Left forelimb (tissue), 1 donor: ENCODE results near the gene MAGI1.
"Not testable (repeated sequence)": the region's sequence is repeated elsewhere in the genome, so short reads cannot be mapped to it uniquely, and the experiment has no call there.

Experiments
- DNase-seq: peaks from one replicate; pipeline ENCODE4 v3.0.0-alpha.2; 2018; ENCODE audit warnings: low spot score

The MAGI1 gene

DNA sequence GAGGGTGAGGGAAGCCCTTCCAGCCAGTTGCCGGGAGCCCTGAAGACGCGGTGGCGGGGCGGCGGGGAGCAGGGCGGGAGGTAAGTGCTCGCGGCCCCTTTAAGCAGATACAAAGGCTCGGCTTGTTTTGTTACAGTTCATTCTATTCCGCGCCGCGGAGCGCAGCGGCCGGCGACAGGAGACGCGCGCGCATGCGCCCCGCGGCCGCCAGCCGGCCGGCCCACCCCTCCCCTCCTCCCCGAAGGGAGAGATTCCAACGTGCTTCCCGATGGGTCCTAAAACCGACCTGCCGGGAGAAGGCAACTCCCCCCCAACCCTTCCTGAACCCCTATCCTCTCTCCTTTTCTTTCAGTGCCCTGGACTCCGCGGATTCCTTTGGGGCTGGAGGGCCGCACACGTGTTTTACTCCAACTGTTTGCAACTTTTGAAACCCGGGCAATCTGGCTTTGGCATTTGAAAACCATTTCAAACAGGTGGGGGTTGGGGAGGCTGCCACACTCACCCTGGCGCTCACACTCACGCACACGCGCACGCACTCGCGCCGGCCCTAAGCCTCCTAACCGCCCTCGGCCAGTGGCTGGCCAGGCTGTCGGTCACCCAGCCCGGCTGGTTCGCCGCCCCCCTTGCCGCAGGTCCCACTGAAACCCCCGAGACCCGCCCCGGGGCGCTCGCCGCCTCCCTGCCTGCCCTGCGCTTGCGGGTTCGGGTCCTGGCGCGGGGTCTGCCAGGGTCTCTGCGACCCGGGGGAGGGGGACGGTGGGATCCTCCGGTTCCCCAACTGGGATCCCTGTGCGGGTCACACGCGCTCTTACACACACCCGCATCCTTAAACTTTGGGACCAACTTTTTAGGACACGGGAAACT is at the start of gene MAGI1:
Gene MAGI1, minus strand, starts transcription at position 193 of the 864 bp plus-strand sequence. CDS start 610 bp downstream, outside the sequence.
- DNase-seq = peak; percentile 96

DNA sequence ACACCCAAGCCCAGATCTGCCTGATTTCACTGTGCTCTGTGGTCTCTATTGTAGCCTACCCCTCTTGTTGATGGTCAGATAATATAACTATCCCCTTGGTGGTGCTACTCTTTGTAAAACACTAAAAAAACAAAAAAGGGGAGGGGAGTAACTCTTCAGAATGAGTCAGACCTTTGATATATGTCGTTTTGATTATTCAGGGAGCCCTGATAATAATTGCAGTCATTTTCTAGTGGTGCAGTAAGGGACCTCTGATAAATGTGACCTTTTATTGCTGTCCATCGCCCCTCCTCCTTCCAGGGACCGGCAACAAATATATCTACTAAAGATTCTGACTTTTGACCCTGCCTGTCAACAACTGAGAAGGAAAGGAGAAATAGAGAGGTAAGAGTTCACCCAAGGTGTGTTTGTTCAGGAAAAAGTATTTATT is 45.1 kb upstream of the MAGI1 start:
- DNase-seq = no peak

DNA sequence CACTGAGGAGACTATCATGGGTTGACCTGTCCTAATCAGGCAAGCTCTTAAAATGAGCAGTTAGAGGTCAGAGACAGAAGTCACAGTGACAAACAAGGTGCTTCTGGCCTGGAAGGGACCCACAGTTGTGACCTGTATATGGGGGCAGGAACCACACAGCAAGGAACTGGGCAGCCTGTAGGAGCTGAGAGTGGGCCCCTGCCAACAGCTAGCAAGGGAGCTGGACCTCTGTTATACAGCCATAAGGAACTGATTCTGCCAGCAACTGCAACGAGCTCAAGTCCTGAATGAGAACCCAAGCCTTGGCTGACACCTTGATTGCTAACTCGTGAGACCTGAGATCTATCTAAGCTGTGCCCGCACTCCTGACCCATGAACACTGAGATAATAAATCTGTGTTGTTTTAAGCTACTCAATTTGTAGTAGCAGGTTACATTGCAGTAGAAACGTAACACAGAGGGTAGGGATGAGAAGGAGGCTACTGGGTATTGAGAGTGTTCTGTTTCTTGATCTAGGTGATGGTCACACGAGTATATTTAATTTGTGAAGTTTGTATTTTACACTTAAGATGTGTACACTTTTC is 44.5 kb upstream of the MAGI1 start:
- no peak for DNase-seq

DNA sequence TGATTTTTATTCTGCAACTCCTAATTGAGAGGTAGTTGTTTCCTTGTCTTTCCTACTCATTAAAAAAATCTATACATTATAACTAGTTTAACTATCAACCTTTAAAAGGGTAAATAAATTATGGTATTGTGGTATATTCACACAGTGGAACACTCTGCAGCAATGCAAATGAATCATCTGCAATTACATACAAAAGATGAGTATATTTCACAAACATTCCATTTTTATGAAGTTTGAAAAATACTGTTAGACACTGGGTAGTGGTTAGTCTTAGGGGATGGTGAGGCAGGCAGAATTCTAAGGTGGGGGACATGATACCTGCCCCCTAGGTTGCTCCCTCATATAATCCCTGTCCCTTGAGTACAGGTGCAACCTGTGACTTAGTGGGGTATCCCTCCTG is 44.0 kb upstream of the MAGI1 start:
- no peak for DNase-seq

DNA sequence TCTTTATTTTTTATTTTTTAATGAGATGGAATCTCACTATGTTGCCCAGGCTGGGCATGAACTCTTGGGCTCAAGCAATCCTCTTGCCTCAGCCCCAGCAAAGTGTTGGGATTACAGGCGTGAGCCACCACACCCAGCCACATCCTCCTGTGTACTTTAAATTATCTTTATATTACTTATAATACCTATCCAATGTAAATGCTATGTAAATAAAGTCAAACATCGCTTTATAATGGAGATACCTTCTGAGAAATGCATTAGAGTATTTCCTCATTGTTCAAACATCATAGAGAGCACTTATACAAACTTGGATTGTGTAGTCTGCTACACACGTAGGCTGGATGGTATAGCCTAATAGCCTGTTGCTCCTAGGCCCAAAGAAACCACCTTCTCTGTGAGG is 41.4 kb upstream of the MAGI1 start:
- DNase-seq = no peak

DNA sequence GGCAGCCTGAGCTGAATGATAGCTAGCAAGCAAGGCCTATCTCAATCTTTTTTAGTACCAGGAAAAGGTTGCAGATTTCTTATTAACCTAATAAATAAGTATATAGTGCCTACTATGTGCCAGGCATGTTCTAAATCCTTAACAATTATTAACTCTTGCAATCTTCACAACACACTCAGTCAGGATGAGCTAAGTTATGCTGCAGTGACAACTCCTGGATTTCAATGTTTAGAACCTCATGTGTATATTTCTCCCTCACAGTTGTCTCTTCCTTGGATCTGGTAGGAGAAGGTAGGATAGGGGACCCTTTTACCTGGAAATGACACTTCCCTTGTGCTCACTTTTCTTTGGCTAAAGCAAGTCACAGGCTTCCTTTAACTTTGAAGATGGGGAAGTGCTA is 39.3 kb upstream of the MAGI1 start:
- DNase-seq = no peak

DNA sequence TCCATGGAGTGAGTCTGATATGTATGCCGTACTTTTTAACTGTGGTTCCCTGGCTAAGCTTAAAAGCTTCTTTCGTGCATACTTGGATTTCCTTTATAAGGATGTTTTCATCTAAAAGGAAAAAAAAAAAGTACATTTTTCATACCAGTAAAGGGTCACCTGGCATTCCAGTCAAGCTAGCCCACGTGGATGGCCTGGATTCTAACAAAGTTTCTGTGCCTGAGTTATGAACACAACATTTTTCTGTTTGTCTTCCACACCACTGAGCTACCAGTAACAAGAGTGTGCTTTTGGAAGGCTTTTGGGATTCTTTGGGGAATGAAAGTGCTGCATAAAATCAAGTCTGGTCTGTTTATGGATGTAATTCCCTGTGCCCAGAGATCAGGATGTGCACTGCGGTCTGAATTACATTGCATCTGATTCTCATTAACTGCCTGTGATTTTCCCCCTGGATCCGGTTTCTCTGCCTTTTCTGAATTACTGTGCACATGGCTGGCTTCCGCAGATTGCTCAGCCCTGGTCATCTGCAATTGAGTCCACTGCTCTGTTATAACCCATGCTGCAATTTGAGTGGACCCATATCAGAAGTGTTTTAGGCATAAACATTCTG is 38.2 kb upstream of the MAGI1 start:
- no peak for DNase-seq

DNA sequence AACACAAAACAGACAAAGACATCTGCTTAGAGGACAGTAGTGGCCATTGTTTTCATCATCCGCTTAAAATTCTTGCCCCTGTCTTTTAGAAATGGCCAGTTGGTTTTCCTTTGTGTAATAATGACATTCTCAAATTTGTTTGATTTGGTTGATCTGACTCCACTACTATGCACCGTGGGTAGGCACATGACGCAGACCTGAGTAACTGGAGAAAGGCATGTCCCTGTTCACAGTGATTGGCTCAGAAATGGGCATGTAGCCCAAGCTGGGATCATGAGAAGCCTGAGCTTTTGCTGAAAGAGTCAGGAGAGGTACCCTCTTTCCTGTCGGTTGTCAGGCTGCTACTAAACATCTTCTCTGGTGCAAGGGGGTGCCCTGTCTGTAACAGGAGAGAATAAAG is 36.6 kb upstream of the MAGI1 start:
- DNase-seq = no peak

DNA sequence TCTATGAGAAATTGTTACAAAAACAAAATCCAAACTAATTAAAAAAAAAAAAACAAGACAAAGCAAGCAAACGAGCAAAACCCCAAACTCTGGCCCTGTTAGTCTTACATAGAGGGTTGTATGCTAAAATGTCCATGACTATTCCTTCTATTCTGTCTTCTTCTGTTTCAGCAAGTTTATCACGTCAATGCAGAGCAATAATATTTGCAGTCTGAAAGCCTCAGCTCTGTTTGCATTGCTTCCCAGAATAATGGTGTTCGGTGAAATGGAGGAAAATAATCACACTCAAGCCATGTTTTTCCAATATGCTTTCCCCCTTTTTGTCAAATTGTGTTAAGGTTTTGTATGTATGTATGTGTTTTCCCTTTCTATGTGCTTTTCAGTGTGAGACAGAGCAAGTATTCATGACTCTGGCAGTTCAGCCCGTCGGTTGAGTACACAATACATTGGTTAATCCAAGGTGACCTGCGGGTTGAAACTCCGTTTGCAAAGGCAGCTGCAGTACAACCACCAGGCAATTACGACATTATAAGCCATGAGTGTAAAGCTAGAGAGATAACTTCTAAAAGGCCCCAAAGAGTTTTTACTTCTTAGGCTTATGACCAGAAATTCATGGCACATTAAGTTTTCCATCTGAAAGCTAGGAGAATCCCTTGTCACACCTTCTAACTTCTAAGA is 34.9 kb upstream of the MAGI1 start:
- DNase-seq = no peak

DNA sequence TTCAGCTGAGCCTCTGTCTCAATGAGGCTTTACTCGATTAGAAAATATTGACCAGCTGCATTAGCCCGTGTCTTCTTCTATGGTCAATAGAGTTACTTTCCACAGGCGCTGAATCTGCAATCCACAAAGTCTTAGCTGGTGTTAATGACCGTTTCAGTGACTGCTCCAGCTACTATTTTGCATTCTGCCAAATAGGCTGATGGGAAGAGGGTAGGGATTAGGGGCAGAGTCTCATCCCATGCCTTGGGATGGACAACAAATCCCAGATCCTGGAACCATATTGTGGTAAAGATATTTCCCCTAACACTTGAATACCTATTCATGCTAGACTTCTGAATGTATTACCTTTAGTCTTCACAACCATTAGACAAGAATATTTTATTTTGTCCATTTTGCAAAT is 29.5 kb upstream of the MAGI1 start:
- DNase-seq = no peak

DNA sequence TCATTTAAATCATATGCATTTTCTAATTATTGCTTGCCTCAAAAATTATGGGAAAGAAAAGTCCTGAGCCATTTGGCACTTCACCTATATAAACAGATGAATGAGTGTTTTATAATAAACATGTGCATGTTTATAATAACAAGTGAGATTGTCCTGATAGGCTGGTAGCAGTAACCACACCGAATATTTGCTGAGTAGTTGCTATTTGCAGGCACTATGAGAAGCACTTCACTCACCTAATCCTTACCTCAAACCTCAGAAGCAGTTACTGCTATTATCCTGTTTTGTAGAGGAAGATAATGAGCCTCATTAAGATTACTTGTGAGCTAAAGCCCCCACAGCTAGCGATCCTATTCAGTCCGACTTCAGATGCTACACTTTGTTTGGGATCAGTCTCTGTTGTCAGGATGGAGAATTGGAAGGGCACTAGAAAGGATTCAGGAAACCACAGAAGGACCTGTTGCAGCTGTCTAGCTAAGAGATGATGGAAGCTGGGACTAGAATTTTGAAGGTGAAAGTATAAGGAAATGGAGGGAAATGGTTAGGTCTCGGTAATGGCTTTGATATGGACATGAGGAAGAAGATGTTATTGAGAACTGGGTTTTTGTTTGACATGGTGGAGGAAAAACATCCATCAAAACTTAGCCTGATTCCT is 28.4 kb upstream of the MAGI1 start:
- no peak for DNase-seq

DNA sequence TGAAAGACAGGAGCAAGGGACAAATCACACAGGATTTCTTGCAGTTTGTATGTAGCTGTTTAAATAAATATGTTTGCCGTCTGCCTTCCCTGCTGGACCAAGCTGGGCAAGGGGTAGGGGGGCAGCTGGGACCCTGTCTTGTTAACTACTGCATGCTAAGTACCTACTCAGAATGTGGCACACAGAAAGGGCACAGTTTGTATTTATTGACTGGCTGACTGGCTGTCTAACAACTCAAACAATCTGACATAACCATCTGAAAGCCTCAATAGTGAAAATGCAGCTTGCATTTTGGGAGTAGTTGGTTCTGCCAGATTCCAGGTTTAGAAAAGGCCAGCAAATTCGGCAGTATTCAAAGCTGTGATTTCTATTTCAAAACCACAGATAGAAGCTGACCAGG is 16.6 kb upstream of the MAGI1 start:
- DNase-seq = no peak

DNA sequence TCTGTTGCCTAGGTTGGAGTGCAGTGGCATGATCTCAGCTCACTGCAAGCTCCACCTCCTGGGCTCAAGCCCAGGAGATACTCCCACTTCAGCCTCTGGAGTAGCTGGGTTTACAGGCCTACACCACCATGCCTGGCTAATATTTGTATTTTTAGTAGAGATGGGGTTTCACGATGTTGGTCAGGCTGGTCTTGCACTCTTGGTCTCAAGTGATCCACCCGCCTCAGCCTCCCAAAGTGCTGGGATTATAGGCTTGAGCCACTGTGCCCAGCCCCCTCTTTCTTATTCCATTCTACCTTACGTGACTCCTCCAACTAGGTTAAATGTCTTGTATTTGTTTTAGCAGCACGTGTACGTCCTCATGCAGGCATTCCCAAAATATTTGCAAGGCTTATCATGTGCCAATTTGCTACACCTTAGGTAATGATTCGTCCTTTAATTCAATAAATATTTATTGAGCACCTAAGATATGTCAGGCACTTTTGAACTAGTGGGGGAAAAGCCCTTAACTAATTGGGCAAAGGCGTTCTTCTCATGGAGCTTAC is 14.9 kb upstream of the MAGI1 start:
- DNase-seq = no peak

DNA sequence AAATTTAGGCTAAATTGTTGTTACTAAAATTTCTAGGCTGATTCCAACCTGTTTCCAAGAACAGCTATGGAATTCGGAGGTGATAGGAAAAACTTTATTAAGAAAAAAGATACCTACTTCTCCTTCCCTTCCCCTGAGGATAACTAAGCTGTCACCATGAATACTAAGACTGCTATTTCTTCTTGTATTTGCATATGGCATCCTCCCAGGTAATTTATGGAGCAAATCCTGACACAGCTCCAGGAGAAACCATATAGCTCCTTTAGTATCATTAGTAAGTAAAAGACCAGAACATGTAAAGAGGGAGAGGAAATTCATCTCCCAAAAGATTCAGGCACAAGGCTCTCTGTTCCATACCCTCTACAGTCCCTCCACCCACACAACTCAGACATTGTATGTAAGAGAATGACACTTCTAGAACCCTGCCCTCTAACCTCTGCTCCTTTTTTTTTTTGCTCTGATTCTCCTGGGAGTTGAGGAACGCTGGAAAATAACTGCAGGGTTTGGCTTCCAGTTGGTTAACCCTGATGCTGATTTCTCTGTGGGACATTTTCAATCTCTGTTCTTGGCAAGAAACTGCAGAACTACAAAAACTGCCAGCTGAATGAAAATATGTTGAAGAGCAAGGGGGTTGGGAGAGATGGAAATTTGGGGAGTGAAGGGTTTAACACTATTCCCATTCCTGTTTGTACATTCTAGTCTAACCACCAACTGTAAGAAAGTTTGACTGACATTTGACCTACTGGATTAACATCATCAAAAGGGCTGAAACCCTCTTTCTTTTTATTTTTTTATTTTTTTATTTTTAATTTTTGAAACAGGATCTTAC is 14.2 kb upstream of the MAGI1 start:
- DNase-seq = no peak

DNA sequence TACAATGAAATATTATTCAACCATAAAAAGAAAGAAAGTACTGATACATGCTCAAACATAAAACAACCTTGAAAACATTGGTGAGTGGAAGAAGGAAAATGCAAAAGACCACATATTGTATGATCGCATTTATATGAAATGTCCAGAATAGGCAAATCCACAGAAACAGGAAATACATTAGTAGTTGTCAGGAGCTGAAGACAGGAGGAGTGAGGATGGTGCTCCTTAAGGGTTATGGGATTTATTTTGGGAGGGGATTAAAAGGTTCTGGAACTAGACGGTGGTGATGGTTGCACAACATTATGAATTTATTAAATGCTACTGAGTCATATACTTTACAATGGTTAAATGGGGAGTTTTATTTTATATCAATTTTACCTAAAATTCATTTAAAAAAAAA is 12.1 kb upstream of the MAGI1 start:
- no peak for DNase-seq

DNA sequence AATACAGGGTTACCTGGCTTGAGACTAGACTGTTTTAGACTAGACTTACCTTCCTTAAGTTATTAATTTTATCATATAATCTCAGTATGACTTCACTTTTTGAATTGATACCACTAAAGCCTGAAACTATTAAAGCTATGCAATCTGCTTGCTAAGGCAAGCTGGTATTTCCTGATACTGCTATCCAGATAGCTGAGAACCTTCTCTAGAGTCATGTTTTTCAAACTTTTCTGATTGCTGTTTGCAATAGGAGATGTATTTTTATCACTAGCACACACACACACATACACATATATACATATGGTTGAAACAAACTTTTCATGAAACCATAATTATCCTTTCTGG is 9.3 kb upstream of the MAGI1 start:
- DNase-seq = no peak

DNA sequence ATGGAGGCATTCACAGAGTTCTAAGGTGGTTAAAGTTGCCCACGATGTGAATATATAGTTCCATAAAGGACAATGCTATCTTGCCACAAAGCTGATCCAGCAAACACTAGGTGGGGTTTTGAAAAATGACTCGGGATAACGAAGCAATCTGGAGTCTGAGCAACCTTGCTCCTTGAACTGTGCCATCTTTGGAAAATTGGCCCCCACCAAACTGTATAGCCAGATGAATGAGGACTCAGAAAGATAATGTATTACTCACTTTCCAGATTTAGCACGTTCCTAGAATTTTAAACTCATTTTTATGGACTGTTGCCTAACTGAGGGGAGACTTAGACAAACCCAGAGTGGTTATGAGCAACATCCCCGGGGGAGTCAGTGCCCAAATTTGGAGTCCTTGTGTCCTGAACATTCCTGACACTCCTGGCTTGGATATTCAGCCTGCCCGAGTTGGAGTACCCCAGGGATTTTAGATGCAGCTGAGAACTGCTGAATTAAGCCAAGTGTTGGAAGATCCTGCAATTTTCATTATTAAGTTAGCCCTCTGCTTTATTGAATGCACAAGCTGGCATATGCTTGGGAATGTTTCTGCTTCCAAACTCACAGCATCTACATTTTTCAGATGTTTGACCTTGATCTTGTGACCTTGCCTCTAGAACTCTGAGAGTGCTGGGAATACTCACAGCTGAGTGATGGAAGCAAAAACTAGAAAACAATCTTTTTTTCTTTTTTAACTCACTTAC is 8.8 kb upstream of the MAGI1 start:
- DNase-seq = no peak

DNA sequence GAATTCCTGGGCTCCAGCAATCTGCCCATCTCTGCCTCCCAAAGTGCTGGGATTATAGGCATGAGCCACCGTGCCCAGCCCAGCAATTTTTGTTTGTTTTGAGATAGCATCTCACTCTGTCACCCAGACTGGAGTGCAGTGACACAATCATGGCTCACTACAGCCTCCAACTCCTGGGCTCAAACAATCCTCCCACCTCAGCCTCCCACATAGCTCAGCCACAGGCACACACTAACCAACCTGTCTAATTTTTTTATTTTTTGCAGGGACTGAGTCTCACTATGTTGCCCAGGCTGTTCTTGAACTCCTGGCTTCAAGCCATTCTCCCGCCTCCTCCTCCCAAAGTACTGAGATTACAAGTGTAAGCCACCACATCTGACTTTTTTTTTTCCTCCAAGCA is 7.6 kb upstream of the MAGI1 start:
- not testable (repeated sequence) for DNase-seq

DNA sequence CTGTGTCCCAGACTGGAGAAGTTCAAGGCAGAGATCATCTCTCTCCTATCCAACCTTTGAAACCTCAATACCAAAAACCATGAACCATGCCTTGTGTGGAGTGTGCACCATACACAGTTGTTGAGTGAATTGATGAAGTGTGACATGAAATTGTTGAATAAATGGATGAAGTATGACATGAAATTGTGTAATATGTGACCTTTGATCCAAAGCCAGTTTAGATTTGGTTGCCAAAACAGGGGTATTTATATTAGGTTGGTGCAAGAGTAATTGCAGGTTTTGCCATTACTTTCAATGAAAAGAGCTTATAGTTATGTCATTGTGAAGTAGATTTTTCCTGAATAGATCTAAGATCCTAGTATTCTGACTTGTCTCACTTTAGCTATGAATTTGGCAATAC is 3.1 kb upstream of the MAGI1 start:
- no peak for DNase-seq

DNA sequence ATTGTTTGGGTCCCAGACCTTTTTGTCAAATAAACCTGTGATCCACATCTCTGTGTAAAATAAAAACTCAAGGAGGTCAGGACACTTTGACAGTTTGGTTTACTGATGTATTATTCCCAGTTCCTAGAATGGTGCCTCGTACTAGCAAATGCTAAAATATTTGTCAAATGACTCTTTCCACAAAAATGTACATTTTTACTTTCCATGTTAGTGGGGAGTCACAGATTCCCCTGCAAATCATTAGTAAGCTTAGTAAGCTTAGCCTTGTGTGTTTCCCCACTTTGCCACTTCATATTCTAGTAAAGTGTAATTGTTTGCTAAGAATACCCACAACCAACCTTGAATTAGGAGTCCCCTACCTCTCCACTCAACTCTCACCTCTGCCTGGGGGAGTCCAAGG is 2.4 kb upstream of the MAGI1 start:
- no peak for DNase-seq

DNA sequence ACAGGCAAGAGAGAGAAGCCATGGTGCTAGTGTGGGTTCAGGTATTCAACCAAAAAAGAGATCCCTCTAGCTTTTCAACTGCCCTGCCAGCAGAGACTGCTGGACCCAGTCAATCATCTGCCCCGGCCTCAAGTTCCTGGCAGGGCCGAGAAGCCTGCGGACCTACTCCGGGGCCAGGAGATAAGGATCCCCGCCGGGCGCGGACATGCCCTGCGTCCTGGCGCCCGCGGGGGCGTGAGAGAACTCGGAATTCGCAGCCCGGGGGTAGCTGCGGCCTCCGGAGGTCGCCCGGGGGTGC is 821 bp upstream of the MAGI1 start:
- no peak for DNase-seq
